ENCODE results near the gene PCDHGB4. TPM values are rescaled to one million over a fixed set of nuclear protein-coding genes. Genes with fewer than 3 reads are reported as not detected.
A peak's percentile ranks its signal among the peaks of the same experiment; 100 is the strongest.

PCDHGB4 gene
- total RNA-seq, 1 experiment from 2014 or later = not detected

GRCh38 chr5:141388661-141389060 lies 1.2 kb downstream of the PCDHGB4 start:
- POLR2A ChIA-PET (ENCODE audit: unreplicated experiment) = no interaction called here

GRCh38 chr5:141389153-141390042 lies 1.9 kb downstream of the PCDHGB4 start:
- no TSS peak for BruUV-seq (replicated peaks)
- intact Hi-C loops (cut with micrococcal nuclease; ENCODE audit: unreplicated experiment) = no loop called here
- CTCF ChIA-PET = interaction anchor here (0.6 kb wide), 1 partner anchor 50 kb away, joined by 3 read pairs; no protein-coding TSS in a partner anchor

More at GRCh38 chr5:141388661-141389060, 1.2 kb downstream of the PCDHGB4 start:
- peaks cover 27% of the 10 kb centered on the region for H3K27me3 ChIP-seq (ENCODE audit: insufficient read depth, low read depth)
- H3K4me3 ChIP-seq = no peak overlapping the region
- H3F3A ChIP-seq (ENCODE audit: insufficient read depth, low read depth) = no peaks in the 10 kb centered on the region
- peak overlapping the region; percentile 31; the same call in 1 of the 2 replicates for H3K4me2 ChIP-seq
- H3K9me3 ChIP-seq (ENCODE audit: insufficient read depth, low read depth) = no peaks in the 10 kb centered on the region
- H3K9me2 ChIP-seq (ENCODE audit: insufficient read depth) = no peaks in the 10 kb centered on the region
- CTCF ChIA-PET = interaction anchor here (0.6 kb wide), 1 partner anchor 50 kb away, joined by 3 read pairs; no protein-coding TSS in a partner anchor
- intact Hi-C loops (cut with micrococcal nuclease; ENCODE audit: unreplicated experiment) = no loop called here
- H3K27ac ChIP-seq = no peak overlapping the region
- H3K79me2 ChIP-seq (ENCODE audit: low read depth) = no peaks in the 10 kb centered on the region
- no TSS peak for BruUV-seq (replicated peaks)
- H3K36me3 ChIP-seq (ENCODE audit: low read depth) = no peaks in the 10 kb centered on the region
- no peak overlapping the region for H2AFZ ChIP-seq
- TF ChIP-seq EZH2 (IDR thresholded peaks at IDR 0.05; ENCODE audit: low read depth) (no peak), CTCF (conservative IDR thresholded peaks at IDR 0.05) (no peak)
- no peaks in the 10 kb centered on the region for H3K4me1 ChIP-seq (replicated peaks; ENCODE audit: insufficient read depth)
- DNase-seq = no peak
- H4K20me1 ChIP-seq (ENCODE audit: insufficient read depth) = no peaks in the 10 kb centered on the region

More at GRCh38 chr5:141389153-141390042, 1.9 kb downstream of the PCDHGB4 start:
- no peaks in the 10 kb centered on the region for H4K20me1 ChIP-seq (ENCODE audit: insufficient read depth)
- H3F3A ChIP-seq (ENCODE audit: insufficient read depth, low read depth) = no peaks in the 10 kb centered on the region
- TF ChIP-seq EZH2 (IDR thresholded peaks at IDR 0.05; ENCODE audit: low read depth) (no peak), CTCF (conservative IDR thresholded peaks at IDR 0.05) (no peak)
- H3K36me3 ChIP-seq (ENCODE audit: low read depth) = no peaks in the 10 kb centered on the region
- H2AFZ ChIP-seq = no peak overlapping the region
- H3K4me1 ChIP-seq (replicated peaks; ENCODE audit: insufficient read depth) = no peaks in the 10 kb centered on the region
- no peaks in the 10 kb centered on the region for H3K9me3 ChIP-seq (ENCODE audit: insufficient read depth, low read depth)
- no peak overlapping the region for H3K4me2 ChIP-seq
- POLR2A ChIA-PET (ENCODE audit: unreplicated experiment) = no interaction called here
- H3K27ac ChIP-seq = no peak overlapping the region
- H3K79me2 ChIP-seq (ENCODE audit: low read depth) = no peaks in the 10 kb centered on the region
- H3K4me3 ChIP-seq = no peak overlapping the region
- peaks cover 19% of the 10 kb centered on the region for H3K27me3 ChIP-seq (ENCODE audit: insufficient read depth, low read depth)
- no peak for DNase-seq
- H3K9me2 ChIP-seq (ENCODE audit: insufficient read depth) = no peaks in the 10 kb centered on the region

Measured in PC-9 (cell line).